Fibroblast of the aortic adventitia (primary cell): ENCODE data around the gene PPP2R3B. TPM values are rescaled to one million over a fixed set of nuclear protein-coding genes. Genes with fewer than 3 reads are reported as not detected.

ENCODE experiments used
- DNase-seq: peaks from one replicate; pipeline ENCODE4 v3.0.0-alpha.2; 2010; ENCODE audit warnings: low read depth
- H3K4me3 ChIP-seq: 2 replicates; pipeline ENCODE4 v1.5.1; 2011; ENCODE audit warnings: low read depth, mild to moderate bottlenecking, control low read depth, low read length, moderate library complexity
- small RNA-seq: library from RNA; depleted of rRNA; stranded (forward); fragments of <200 nt; gene quantifications from one replicate; pipeline ENCODE3, GENCODE V24; 2012
- total RNA-seq: library from RNA; depleted of rRNA; stranded (reverse); fragments of >200 nt; gene quantifications from 2 replicates; pipeline ENCODE4 v1.2.3, GENCODE V29; 2012; ENCODE audit warnings: low replicate concordance
- TF ChIP-seq, protein P1 (sequence below): IDR thresholded peaks from 2 replicates; pipeline ENCODE4 v1.5.1; 2011; ENCODE audit warnings: mild to moderate bottlenecking, low read length, control low read depth, inconsistent platforms; ENCODE audit not compliant: insufficient read depth

PPP2R3B gene
- total RNA-seq, 1 donor = 9.9 TPM

- TF ChIP-seq, protein P1, sequence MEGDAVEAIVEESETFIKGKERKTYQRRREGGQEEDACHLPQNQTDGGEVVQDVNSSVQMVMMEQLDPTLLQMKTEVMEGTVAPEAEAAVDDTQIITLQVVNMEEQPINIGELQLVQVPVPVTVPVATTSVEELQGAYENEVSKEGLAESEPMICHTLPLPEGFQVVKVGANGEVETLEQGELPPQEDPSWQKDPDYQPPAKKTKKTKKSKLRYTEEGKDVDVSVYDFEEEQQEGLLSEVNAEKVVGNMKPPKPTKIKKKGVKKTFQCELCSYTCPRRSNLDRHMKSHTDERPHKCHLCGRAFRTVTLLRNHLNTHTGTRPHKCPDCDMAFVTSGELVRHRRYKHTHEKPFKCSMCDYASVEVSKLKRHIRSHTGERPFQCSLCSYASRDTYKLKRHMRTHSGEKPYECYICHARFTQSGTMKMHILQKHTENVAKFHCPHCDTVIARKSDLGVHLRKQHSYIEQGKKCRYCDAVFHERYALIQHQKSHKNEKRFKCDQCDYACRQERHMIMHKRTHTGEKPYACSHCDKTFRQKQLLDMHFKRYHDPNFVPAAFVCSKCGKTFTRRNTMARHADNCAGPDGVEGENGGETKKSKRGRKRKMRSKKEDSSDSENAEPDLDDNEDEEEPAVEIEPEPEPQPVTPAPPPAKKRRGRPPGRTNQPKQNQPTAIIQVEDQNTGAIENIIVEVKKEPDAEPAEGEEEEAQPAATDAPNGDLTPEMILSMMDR = no peak
- DNase-seq = no peak
Observed at GRCh38 chrX:288561-288991, 98.1 kb downstream of the PPP2R3B start.

DNA sequence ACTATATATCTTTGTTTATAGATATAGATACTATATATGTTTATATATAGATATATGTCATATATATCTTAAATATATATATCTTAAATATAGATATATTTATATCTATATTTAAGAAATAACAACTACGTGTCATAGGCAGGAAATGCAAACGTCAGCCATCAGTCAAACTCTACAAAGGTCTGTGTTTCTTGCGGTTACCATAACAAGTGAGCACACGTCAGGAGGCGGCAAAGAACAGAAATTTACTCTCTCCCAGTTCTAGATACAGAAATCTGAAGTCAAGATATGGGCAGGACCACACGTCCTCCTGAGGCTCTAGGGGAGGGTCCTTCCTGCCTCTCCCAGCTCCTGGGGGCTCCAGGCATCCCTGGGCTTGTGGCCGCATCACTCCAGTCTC lies 99.0 kb downstream of the PPP2R3B start:
- no peak for DNase-seq
- no peak overlapping the region for H3K4me3 ChIP-seq
- TF ChIP-seq, protein P1 = no peak

More at GRCh38 chrX:288561-288991, 98.1 kb downstream of the PPP2R3B start:
- H3K4me3 ChIP-seq = no peak overlapping the region

- no peak for DNase-seq
- no peak overlapping the region for H3K4me3 ChIP-seq
- TF ChIP-seq, protein P1 = no peak
Observed at GRCh38 chrX:285076-285677, 101.5 kb downstream of the PPP2R3B start.

Small RNA genes within 50 kb of the gene (small RNA-seq; reads per million reads assigned to genes)
- gene RF00017 = not detected

Other genes with a start within 250 kb of the PPP2R3B start
- 7.8 and 9.5 TPM in 2 replicates for gene PLCXD1, start 105.5 kb downstream of the PPP2R3B start, total RNA-seq
- 20.3 and 28.8 TPM in 2 replicates for gene GTPBP6, start 68.1 kb downstream of the PPP2R3B start, total RNA-seq
- not detected in 2 replicates for gene SHOX, start 243.9 kb upstream of the PPP2R3B start, total RNA-seq